H1 (cell line): ENCODE data around the gene ARHGEF28.

Source experiments
- BCL11A ChIP-seq, 2 experiments: IDR thresholded peaks; one replicate each; pipeline ENCODE4 v1.6.1; 2011; ENCODE audit warnings: low read depth in 2 of 2, low read length in 2 of 2, mild to moderate bottlenecking in 2 of 2
- EZH2 ChIP-seq: fragments of 200-600 bp; sonication (generic); IDR thresholded peaks from 2 replicates; pipeline ENCODE4 v1.7.1; 2012; ENCODE audit warnings: low read depth, mild to moderate bottlenecking, moderate library complexity, low read length, inconsistent platforms; ENCODE audit not compliant: severe bottlenecking
- HDAC6 ChIP-seq: IDR thresholded peaks from one replicate; pipeline ENCODE4 v1.7.1; 2012; ENCODE audit warnings: low read depth, mild to moderate bottlenecking, inconsistent platforms, low read length, moderate library complexity
- JUN ChIP-seq: IDR thresholded peaks from 2 replicates; pipeline ENCODE4 v1.6.1; 2011; ENCODE audit warnings: low read depth, mild to moderate bottlenecking, improper control_type of control experiment, low read length
- POLR2A ChIP-seq, 2 experiments: IDR thresholded peaks; 1 replicate in 1 of 2; 2 replicates in 1 of 2; pipeline ENCODE4 v1.6.1; 2011; ENCODE audit warnings: low read depth in 2 of 2, low read length in 2 of 2, mild to moderate bottlenecking in 2 of 2; ENCODE audit errors: control extremely low read depth in 1 of 2
- POLR2AphosphoS5 ChIP-seq: IDR thresholded peaks from 2 replicates; pipeline ENCODE4 v1.6.1; 2011; ENCODE audit warnings: low read depth, low read length
- POU5F1 ChIP-seq: IDR thresholded peaks from 2 replicates; pipeline ENCODE4 v1.6.1; 2011; ENCODE audit warnings: low read depth, mild to moderate bottlenecking, low read length, moderate library complexity
- RAD21 ChIP-seq, 2 experiments: IDR thresholded peaks in 1 of 2; conservative IDR thresholded peaks in 1 of 2; 2 replicates each; pipeline ENCODE4 v1.6.1; 2011; ENCODE audit warnings: low read depth in 2 of 2, low read length in 2 of 2, improper control_type of control experiment in 1 of 2, inconsistent platforms in 1 of 2, mild to moderate bottlenecking in 1 of 2, moderate library complexity in 1 of 2
- TAF1 ChIP-seq: IDR thresholded peaks from 2 replicates; pipeline ENCODE4 v1.6.1; 2011; ENCODE audit warnings: mild to moderate bottlenecking, low read depth, low read length
- TBP ChIP-seq: IDR thresholded peaks from 2 replicates; pipeline ENCODE4 v1.6.1; 2011; ENCODE audit warnings: low read depth, low read length, improper control_type of control experiment
- TF ChIP-seq, protein P1 (sequence below), 3 experiments: IDR thresholded peaks; 1 replicate in 2 of 3; 2 replicates in 1 of 3; pipeline versions ENCODE4 v1.5.1 to v1.6.1; 2011; ENCODE audit warnings: low read length in 3 of 3, mild to moderate bottlenecking in 3 of 3, inconsistent platforms in 2 of 3, low read depth in 1 of 3, moderate library complexity in 1 of 3; ENCODE audit not compliant: insufficient read depth in 1 of 3; ENCODE audit errors: control extremely low read depth in 1 of 3
- TF ChIP-seq, protein P2 (sequence below): IDR thresholded peaks from 2 replicates; pipeline ENCODE4 v1.6.1; 2012; ENCODE audit warnings: inconsistent platforms

- no peak for TF ChIP-seq POU5F1
- TF ChIP-seq, protein P1, sequence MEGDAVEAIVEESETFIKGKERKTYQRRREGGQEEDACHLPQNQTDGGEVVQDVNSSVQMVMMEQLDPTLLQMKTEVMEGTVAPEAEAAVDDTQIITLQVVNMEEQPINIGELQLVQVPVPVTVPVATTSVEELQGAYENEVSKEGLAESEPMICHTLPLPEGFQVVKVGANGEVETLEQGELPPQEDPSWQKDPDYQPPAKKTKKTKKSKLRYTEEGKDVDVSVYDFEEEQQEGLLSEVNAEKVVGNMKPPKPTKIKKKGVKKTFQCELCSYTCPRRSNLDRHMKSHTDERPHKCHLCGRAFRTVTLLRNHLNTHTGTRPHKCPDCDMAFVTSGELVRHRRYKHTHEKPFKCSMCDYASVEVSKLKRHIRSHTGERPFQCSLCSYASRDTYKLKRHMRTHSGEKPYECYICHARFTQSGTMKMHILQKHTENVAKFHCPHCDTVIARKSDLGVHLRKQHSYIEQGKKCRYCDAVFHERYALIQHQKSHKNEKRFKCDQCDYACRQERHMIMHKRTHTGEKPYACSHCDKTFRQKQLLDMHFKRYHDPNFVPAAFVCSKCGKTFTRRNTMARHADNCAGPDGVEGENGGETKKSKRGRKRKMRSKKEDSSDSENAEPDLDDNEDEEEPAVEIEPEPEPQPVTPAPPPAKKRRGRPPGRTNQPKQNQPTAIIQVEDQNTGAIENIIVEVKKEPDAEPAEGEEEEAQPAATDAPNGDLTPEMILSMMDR (IDR thresholded peaks at IDR 0.05; ENCODE audit: control extremely low read depth in 1 of 3, insufficient read depth in 1 of 3, low read depth in 1 of 3, low read length in 3 of 3) = no peak
- no peak for TF ChIP-seq TAF1
- no peak for TF ChIP-seq EZH2
- no peak for TF ChIP-seq POLR2A (IDR thresholded peaks at IDR 0.05; ENCODE audit: control extremely low read depth in 1 of 2, low read depth in 2 of 2, low read length in 2 of 2)
- no peak for TF ChIP-seq POLR2AphosphoS5
- TF ChIP-seq RAD21 (IDR thresholded peaks at IDR 0.05 in 1 of 2, conservative IDR thresholded peaks at IDR 0.05 in 1 of 2; ENCODE audit: low read depth in 2 of 2, low read length in 2 of 2) = no peak
- TF ChIP-seq TBP = no peak
- TF ChIP-seq BCL11A (IDR thresholded peaks at IDR 0.05; ENCODE audit: low read depth in 2 of 2, low read length in 2 of 2) = no peak
- TF ChIP-seq, protein P2, sequence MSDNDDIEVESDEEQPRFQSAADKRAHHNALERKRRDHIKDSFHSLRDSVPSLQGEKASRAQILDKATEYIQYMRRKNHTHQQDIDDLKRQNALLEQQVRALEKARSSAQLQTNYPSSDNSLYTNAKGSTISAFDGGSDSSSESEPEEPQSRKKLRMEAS = no peak
- TF ChIP-seq HDAC6 = no peak
- no peak for TF ChIP-seq JUN
These were observed 133.8 kb downstream of the ARHGEF28 start for GRCh38 chr5:73759771-73760170.
